ENCODE data around the gene PPP2R5D.

Gene PPP2R5D

DNA sequence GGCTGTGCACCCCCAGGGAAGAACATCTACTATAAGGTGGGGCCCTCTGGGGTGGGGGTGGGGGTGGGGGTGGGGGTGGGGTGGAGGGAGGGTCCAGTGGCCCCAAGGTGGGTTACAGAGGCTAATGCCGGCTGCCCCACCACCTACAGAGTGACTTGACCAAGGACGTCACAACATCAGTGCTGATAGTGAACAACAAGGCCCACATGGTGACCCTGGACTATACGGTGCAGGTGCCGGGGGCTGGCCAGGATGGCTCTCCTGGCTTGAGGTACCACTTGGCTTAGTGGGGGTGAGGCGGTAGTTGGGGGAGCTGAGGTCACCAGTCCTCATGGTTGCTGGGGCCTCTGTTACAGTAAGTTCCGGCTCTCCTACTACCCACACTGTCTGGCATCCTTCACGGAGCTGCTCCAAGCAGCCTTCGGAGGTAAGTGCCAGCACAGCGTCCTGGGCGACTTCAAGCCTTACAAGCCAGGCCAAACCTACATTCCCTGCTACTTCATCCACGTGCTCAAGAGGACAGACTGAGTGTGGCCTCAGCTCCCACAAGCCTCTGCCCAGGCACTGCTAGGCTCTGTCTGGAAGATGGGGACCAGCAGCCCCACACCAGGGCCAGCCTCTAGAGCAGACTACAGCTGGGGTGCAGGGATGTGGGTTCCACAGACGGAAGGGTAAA, 21.1 kb upstream of the PPP2R5D start:
- DNase-seq: peak in 1 of 51 donors; percentile 20

DNA sequence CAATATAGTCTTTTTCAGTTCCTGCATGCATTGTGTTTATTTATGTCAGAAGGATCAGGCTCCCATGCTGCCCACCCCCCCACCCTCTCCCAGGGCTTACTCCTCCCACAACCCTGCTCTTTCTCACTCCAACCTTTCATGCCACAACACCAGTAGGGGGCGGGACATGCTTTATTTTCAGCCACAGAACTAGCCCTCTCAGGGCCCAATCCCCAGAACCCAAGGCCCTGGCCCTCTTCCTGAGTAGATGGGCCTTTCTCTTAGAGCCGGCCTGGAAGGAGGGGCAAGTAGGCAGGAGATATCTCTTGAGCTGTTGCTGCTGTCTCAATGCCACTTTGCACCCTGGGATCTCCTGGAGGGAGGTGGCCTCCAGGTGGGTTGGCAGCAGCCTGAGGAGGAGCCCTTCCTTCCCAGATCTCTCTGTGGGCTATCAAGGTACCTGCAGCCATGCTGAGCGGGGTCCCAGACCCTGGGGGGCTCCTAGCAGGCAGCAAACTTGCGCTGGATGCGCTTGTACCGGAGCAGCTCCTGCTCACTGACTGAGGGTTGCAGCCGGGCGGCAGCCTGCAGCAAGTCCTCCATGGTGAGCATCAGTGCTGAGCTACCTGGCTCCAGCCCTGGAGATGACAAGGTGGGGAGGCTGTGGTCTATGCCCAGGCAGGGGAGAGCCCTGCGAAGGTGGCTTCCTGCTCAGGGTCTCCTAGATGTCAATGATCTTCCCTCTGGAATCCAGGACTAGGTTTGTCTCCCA, 20.3 kb upstream of the PPP2R5D start:
- DNase-seq: no peak

DNA sequence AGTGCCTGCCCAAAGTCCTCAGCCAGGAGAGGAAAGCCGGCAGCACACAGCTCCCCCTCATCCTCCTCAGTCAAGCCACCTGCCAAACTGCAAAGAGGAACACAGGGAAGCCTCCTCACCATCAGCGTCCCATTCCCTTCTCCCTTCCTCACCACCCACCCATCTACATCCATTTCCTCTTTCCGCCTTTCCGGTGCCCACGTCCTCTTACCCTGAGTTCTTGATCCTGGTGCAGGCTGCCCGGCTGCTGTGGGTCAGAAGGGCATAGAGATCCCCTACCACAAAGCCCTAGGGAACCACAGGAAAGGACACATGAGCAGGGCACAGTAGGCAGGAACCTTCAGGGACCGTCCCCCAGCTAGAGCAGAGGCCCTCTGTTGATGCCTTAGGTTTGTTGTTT, 17.8 kb upstream of the PPP2R5D start:
- DNase-seq: no peak

DNA sequence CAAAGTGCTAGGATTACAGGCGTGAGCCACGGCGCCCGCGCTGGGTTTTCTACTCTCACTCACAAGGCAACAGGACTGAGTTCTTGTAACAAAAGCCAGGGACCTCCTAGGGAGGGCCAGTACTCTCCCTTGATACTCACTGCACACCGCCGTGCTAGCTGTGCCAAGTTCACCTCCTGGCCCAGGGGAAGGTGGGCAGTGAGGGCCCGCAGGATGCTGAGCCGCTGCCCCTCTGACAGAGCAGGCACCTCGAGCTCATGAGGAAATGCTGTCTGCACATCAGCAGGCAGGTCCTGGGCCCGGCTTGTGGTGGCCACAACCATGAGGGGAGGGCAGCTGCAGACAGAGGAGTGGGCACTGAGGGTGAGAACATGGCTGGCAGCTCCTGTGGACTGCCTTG, 17.1 kb upstream of the PPP2R5D start:
- no peak for DNase-seq

DNA sequence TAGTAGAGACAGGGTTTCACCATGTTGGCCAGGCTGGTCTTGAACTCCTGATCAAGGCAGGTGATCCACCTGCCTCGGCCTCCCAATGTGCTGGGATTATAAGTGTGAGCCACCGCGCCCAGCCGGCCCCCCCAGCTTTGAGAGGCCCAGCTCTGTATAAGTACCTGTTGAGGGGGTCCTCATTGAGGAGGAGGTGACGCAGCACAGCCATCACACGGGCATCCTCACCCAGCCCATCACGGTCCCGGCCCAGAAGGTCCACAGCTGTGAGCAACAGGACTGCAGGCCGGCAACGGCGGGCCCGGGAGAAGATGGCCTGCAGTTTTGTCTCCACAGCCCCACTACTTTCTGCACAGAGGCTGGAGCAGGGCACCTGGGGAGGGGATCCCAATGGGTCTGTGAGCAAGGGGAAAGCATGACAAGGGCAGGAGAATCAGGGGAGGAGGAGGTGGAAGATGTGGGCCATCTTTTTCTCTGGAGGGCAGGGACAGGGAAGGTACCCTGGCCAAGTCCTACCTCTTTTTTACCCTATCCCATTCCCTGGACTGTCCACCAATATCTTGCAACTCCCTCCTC, 16.2 kb upstream of the PPP2R5D start:
- DNase-seq: no peak

DNA sequence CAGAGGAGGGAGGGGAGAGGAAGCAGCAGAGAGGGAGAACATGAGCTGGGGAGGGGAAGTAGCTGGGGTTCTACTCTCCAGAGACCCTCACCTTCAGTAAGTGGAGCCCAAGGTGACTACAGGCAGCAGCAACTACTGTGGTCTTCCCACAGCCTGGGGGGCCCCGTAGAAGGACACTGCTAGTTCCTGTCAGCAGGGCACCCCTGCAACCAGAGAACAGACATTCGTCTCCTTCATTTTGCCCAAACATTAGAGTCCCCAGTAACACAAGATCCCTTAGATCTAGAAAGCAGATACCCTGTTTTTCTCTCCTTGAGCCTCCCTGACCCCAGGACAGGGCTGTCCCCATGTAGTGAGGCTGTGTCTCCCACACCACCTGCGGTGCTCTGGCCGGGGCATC, 15.6 kb upstream of the PPP2R5D start:
- DNase-seq: no peak

DNA sequence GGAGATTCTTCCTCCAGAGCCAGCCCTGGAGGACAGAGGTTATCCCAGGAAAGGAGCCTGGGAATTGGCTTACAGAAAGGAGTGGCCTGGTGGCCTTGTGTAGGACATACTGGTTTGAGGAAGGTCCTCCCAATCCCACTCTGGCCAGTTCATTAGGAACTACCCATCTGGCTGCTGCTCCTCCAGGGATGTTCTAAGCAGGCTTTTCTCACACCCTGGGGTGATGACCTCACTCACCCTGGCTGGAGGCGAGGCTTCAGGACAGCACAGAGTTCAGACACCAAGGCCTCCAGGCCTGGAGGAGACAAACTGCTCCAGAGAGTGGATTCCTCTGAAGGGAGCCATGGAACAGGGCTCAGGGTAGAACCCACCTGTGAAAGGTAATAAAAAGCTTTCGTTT, 14.9 kb upstream of the PPP2R5D start:
- no peak for DNase-seq

- DNase-seq: no peak
Measured at GRCh38 chr6:42969934-42970333, 14.4 kb upstream of the PPP2R5D start.

DNA sequence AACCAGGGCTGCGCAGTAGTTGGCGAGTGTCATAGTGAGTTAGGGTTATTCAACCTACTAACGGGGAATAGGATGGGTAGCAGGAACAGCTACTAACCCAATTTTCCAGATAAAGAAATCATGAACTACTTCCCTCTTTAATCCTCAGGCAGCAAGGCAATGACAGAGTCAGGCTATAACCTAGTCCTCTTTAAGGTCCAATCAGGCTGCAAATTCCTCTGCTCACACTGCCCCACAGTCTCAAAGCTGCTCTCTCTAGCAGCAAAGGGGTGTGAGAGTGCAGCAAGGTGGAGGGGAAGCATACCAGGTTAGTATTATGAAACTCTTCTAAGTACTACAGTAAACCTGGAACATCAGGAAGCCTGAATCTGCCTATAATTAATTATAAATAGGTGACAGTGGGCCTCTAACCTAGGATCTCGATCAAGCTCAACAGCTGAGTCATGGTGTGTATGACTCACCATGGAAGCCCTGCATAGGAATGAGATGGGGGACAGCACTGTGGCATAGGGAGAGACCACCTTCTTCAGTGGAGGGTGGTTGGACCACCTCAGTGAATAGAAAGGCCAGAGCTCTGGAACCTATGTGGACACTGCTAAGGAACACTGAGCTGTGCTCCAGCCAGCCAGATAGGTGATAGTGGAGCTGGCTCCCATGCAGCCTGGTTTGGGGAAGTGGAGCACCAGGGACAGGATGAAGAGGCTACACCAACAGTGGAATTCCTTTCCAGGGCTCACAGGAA, 13.3 kb upstream of the PPP2R5D start:
- no peak for DNase-seq

DNA sequence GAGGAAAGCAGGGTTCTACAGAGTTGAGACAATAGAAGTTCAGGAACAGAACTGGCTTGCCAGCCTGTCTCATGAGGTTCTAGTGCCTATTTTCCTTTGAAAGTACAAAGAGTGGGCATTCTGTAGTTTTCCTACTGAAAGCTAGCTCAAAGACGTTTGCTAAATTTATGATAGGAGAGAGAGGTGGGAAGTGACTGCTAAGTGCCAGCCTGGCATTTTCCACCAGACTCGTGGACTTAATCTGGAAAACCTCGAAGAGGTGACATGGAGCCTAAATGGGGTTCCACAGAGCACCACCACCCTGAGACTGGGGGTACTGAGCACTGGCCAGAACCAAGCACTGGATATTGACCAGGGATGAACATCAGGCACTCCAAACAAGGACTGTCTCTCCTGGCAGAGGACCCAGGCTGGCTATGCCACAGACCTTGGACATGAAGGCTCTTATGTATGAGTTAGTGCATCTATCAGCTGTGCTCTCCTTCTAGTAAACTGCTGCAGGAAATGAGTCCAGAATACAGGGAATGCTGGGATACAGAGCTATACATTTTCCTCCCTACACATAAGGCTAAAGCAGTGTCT, 12.5 kb upstream of the PPP2R5D start:
- no peak for DNase-seq

DNA sequence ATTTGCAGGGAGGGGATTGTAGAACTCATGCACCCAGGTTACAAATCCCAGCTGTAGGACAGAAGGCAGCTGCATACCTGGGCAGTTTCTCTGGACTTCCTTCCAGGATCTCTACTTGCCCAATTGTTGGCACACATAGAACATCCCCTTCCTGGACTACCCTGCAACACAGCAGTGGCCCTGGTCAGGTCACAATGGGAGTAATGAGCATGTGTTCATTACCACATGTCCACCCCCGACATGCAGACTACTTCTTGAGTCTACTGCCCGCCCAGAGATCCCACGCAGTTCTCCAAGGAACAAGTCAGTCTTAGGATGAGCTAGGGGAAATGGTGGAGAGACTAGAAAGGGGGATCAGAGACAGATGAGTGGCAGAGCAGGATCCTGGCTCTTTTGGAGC, 10.4 kb upstream of the PPP2R5D start:
- no peak for DNase-seq

GRCh38 chr6:42974919-42975505, 9.4 kb upstream of the PPP2R5D start:
- no peak for DNase-seq

GRCh38 chr6:42978487-42978838, 5.9 kb upstream of the PPP2R5D start:
- peak in 7 of 51 donors; percentile 12 to 60 (median 41) for DNase-seq

- DNase-seq: peak; percentile 37 to 89 (median 77)
Measured at GRCh38 chr6:42978839-42979522, 5.4 kb upstream of the PPP2R5D start, which contains the start of gene PEX6. Gene PEX6, minus strand, starts transcription at chr6:42979181. Its CDS starts 31 bp downstream, at chr6:42979150.

DNA sequence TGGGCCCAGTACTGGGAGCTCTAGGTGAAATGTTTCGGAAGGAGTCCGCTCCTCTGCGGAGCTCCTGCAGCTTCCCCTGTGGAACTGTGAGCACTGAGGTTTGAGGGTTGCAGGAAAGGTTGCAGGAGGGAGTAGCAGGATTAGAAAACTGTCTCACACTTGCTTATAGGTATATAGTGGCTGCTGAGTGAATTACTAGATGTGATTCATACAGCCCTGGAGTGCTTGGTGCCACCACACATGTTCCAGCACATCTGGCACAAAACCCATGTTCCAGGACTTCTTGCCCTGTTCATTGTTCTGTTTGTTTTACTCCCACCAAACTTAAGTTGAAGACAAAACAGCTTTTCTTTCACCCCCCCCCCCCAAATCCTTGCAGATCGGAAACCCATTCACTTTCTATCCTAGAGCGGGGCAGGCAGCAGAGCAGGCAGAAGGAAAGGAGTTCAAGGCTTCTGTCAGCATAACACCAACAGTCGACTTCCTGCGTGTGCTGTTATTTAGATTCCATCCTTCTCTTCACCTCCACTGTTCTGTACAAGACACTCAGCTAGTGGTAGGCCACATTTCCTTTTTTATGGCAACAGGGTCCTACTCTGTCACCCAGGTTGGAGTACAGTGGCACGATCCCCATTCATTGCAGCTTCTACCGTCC, 4.7 kb upstream of the PPP2R5D start:
- DNase-seq: peak in 3 of 51 donors; percentile 41 to 74 (median 64)

- DNase-seq: no peak
Measured at GRCh38 chr6:42981836-42982235, 2.5 kb upstream of the PPP2R5D start.

GRCh38 chr6:42984924-42985475, 630 bp downstream of the PPP2R5D start:
- DNase-seq: peak in 2 of 51 donors; percentile 26 to 38

DNA sequence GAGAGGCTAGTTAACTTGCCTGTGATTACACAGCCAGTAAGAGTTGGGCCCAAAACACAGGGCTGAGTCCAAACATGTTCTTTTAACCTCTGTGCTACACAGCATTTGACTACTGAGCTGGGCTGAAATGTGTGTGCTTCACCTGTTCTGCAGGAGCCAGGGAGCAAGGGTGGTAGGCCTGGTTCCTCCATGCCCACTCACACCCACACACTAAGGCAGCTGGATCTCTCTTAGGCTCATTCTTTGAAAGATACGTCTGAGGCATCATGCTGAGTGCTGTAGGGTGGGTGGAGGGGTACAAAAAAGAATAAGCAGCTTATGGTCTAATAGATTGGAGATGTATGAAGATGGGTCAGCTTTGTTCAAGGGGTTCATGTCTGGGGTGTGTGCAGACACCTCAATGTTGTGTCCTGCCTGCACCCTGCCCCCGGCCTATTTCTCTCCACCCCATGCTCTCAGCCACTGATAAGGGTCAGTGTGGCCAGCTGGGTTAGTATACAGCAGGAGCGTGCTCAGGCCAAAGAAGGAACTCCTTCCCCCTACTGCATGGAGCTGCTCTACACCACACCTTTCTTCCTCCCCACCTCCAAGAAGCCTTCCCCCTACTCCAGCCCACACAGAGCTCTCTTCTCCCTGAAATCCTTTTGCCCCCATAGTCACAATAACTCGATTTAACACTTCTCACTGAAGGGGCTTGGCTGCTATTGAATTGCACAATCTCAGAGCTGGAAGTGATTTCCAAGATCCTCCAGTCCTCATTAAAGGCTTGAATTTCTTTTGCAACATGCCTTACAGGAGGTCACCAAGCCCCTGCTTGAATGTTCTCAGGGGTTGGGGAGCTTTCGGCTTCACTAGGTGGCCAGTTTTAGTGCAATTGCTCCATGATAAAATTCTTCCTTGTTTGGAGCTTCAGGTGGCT, 3.4 kb downstream of the PPP2R5D start:
- no peak for DNase-seq

Data from hypothalamus (tissue), 51 donors.